Panc1 (cell line): ENCODE data around the gene FCGR3A. TPM values are rescaled to one million over a fixed set of nuclear protein-coding genes. Genes with fewer than 3 reads are reported as not detected.

Experiments
- ATAC-seq: fragments of 200-7000 bp; cut with Tn5 transposase; 2 replicates; pipeline ENCODE4 v1.9.1; 2020; ENCODE audit warnings: mild to moderate bottlenecking, moderate library complexity
- BruUV-seq: library from RNA; stranded (reverse); fragments of 400-500 nt; replicated peaks from 2 replicates; lab custom pipeline; 2021; lab: Mats Ljungman, UMichigan
- CTCF ChIA-PET: fragments of 300-600 bp; sonication (Branson Sonifier 250); formaldehyde crosslinking; loops from one replicate; lab custom pipeline; 2022; ENCODE audit warnings: antibody characterized with exemption; lab: Charles Lee
- POLR2A ChIA-PET: fragments of 300-600 bp; sonication (Branson Sonifier 250); formaldehyde crosslinking; loops from one replicate; lab custom pipeline; 2022; ENCODE audit warnings: antibody characterized with exemption; lab: Charles Lee
- DNase-seq: peaks from one replicate; pipeline ENCODE4 v3.0.0-alpha.2; 2010; ENCODE audit warnings: low read depth, low spot score
- H3K27ac ChIP-seq: 2 replicates; pipeline ENCODE4 v1.5.1; 2011; ENCODE audit warnings: mild to moderate bottlenecking, low read length, inconsistent platforms
- H3K27me3 ChIP-seq: fragments of 200-500 bp; sonication (Bioruptor generic); 2 replicates; pipeline ENCODE4 v1.6.0; 2014; ENCODE audit warnings: low read length, inconsistent platforms; ENCODE audit not compliant: control insufficient read depth, insufficient read depth
- H3K36me3 ChIP-seq: fragments of 200-500 bp; sonication (Bioruptor generic); 2 replicates; pipeline ENCODE4 v1.5.1; 2014; ENCODE audit warnings: inconsistent platforms, mild to moderate bottlenecking, low read length, moderate library complexity; ENCODE audit not compliant: control insufficient read depth, insufficient read depth
- H3K4me1 ChIP-seq: 2 replicates; pipeline ENCODE4 v1.5.1; 2011; ENCODE audit warnings: inconsistent platforms, mild to moderate bottlenecking, low read length, moderate library complexity; ENCODE audit not compliant: control insufficient read depth, insufficient read depth
- H3K4me3 ChIP-seq, 2 experiments: 2 replicates each; pipeline ENCODE4 v1.5.1; 2011 to 2012; ENCODE audit warnings: low read depth in 2 of 2, low read length in 2 of 2, mild to moderate bottlenecking in 2 of 2, inconsistent platforms in 1 of 2, moderate library complexity in 1 of 2
- H3K9me3 ChIP-seq: fragments of 200-500 bp; sonication (Bioruptor generic); 2 replicates; pipeline ENCODE4 v1.5.1; 2014; ENCODE audit warnings: low read depth, mild to moderate bottlenecking, inconsistent platforms, low read length, moderate library complexity; ENCODE audit not compliant: control insufficient read depth, insufficient read depth
- POLR2AphosphoS5 ChIP-seq: IDR thresholded peaks from 2 replicates; pipeline ENCODE4 v1.6.1; 2012; ENCODE audit warnings: mild to moderate bottlenecking, low read depth, low read length, moderate library complexity
- SIN3A ChIP-seq: IDR thresholded peaks from 2 replicates; pipeline ENCODE4 v1.6.1; 2012; ENCODE audit warnings: low read depth, mild to moderate bottlenecking, low read length, moderate library complexity, borderline replicate concordance; ENCODE audit not compliant: insufficient read depth
- TCF7L2 ChIP-seq: IDR thresholded peaks from 2 replicates; pipeline ENCODE4 v1.6.1; 2011; ENCODE audit warnings: mild to moderate bottlenecking, low read depth, low read length, inconsistent platforms
- in situ Hi-C: cut with HindIII; loops from 2 replicates; pipeline ENCODE4 v1.10.0; 2016; ENCODE audit warnings: low sequenced_read_pairs, low pct_unique_long_range_greater_than_20kb
- intact Hi-C: fragments of 100-400 bp; cut with micrococcal nuclease; formaldehyde crosslinking; loops from one replicate; pipeline ENCODE4 v1.10.0; 2022; ENCODE audit not compliant: unreplicated experiment
- total RNA-seq: library from RNA; stranded (reverse); gene quantifications from one replicate; pipeline ENCODE4 v1.2.1, GENCODE V29; 2021; ENCODE audit not compliant: unreplicated experiment
- TF ChIP-seq, protein P1 (sequence below), 2 experiments: IDR thresholded peaks; 2 replicates each; pipeline ENCODE4 v1.6.1; 2011 to 2012; ENCODE audit warnings: low read depth in 2 of 2, control low read depth in 1 of 2, low read length in 1 of 2, mild to moderate bottlenecking in 1 of 2, moderate library complexity in 1 of 2; ENCODE audit not compliant: insufficient read depth in 1 of 2
- TF ChIP-seq, protein P2 (sequence below): fragments of 450-650 bp; IDR thresholded peaks from 2 replicates; pipeline ENCODE4 v1.5.1; 2017; ENCODE audit warnings: mild to moderate bottlenecking

FCGR3A gene
- total RNA-seq, 1 experiment from 2014 or later, result 0.13 TPM

DNA sequence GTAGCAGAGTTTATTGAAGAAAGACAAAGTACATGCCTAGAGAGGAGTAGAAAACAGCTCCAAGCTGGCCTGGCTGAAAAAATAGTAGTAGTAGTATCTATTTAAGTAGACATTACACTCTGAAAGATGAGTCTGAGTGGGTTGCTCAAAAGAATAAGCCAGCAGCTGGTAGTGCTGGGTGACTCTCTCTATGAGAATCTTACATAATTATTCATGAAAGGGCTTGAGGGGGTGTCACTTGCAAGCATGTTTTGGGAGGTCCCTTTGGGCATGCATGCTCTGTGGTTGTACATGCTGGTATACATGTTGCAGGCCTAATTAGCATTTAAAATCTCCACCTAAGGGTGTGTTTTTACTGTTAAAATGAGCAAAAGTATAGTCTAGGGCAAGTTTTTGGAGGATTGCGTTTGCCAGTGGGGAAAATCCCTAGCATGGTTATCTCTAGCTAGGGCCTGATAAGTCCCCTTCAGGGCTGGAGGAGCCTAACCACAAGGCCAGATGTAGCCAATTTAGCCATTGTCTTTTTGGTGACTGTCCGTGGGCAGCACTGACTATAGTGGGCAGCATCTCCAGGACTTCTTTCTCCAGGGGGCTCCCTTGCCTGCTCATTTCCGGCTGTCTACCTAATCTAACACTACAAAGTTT lies 55.4 kb downstream of the FCGR3A start:
- in situ Hi-C loops, result no loop called here
- no peak for ATAC-seq

DNA sequence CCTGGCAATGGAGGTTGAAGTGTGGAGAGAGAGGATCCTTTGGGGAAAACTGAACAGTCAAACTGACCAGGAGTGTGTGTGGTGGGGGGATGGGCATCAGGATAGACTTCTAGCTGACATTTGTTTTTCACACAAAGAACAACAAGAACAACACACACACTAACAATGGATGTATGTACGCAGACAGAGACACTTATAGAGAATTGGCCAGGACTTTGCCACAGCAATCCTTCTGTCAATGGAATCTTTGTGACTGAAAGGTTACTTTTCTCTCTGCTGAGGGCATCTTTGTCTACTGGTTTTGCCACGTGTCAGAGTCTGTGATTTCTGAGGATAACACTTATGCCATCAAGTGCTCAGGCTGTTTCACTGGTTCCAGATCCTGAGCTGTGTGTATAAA lies 56.8 kb downstream of the FCGR3A start:
- Histone ChIP-seq H3K4me3 (no peak overlapping the region), H3K27me3 (peaks cover 26% of the 10 kb centered on the region), H3K4me1 (no peaks in the 10 kb centered on the region), H3K27ac (no peak overlapping the region), H3K36me3 (no peaks in the 10 kb centered on the region), H3K9me3 (no peaks in the 10 kb centered on the region)
- CTCF ChIA-PET, result no interaction called here
- TF ChIP-seq, protein P1, sequence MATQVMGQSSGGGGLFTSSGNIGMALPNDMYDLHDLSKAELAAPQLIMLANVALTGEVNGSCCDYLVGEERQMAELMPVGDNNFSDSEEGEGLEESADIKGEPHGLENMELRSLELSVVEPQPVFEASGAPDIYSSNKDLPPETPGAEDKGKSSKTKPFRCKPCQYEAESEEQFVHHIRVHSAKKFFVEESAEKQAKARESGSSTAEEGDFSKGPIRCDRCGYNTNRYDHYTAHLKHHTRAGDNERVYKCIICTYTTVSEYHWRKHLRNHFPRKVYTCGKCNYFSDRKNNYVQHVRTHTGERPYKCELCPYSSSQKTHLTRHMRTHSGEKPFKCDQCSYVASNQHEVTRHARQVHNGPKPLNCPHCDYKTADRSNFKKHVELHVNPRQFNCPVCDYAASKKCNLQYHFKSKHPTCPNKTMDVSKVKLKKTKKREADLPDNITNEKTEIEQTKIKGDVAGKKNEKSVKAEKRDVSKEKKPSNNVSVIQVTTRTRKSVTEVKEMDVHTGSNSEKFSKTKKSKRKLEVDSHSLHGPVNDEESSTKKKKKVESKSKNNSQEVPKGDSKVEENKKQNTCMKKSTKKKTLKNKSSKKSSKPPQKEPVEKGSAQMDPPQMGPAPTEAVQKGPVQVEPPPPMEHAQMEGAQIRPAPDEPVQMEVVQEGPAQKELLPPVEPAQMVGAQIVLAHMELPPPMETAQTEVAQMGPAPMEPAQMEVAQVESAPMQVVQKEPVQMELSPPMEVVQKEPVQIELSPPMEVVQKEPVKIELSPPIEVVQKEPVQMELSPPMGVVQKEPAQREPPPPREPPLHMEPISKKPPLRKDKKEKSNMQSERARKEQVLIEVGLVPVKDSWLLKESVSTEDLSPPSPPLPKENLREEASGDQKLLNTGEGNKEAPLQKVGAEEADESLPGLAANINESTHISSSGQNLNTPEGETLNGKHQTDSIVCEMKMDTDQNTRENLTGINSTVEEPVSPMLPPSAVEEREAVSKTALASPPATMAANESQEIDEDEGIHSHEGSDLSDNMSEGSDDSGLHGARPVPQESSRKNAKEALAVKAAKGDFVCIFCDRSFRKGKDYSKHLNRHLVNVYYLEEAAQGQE (IDR thresholded peaks at IDR 0.05; ENCODE audit: insufficient read depth in 1 of 2, low read depth in 2 of 2, low read length in 1 of 2), result no peak
- TF ChIP-seq, protein P2, sequence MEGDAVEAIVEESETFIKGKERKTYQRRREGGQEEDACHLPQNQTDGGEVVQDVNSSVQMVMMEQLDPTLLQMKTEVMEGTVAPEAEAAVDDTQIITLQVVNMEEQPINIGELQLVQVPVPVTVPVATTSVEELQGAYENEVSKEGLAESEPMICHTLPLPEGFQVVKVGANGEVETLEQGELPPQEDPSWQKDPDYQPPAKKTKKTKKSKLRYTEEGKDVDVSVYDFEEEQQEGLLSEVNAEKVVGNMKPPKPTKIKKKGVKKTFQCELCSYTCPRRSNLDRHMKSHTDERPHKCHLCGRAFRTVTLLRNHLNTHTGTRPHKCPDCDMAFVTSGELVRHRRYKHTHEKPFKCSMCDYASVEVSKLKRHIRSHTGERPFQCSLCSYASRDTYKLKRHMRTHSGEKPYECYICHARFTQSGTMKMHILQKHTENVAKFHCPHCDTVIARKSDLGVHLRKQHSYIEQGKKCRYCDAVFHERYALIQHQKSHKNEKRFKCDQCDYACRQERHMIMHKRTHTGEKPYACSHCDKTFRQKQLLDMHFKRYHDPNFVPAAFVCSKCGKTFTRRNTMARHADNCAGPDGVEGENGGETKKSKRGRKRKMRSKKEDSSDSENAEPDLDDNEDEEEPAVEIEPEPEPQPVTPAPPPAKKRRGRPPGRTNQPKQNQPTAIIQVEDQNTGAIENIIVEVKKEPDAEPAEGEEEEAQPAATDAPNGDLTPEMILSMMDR, result no peak
- TF ChIP-seq SIN3A (no peak), POLR2AphosphoS5 (no peak), TCF7L2 (no peak)
- no peak for DNase-seq
- no peak for ATAC-seq
- POLR2A ChIA-PET, result no interaction called here
- in situ Hi-C loops (no loop called here), intact Hi-C loops (no loop called here)
- no TSS peak for BruUV-seq

More for the DNA sequence above, 55.4 kb downstream of the FCGR3A start:
- POLR2A ChIA-PET, result no interaction called here
- Histone ChIP-seq H3K9me3 (no peaks in the 10 kb centered on the region), H3K4me1 (no peaks in the 10 kb centered on the region), H3K36me3 (no peaks in the 10 kb centered on the region), H3K27ac (no peak overlapping the region), H3K4me3 (no peak overlapping the region), H3K27me3 (peaks cover 25% of the 10 kb centered on the region)
- CTCF ChIA-PET, result no interaction called here
- no TSS peak for BruUV-seq
- intact Hi-C loops, result no loop called here
- DNase-seq, result no peak
- TF ChIP-seq POLR2AphosphoS5 (no peak), TCF7L2 (no peak), SIN3A (no peak)
- TF ChIP-seq, protein P2, result no peak
- TF ChIP-seq, protein P1 (IDR thresholded peaks at IDR 0.05; ENCODE audit: insufficient read depth in 1 of 2, low read depth in 2 of 2, low read length in 1 of 2), result no peak
